IMR-90 (cell line): ENCODE results near the gene MYO9B. TPM values are rescaled to one million over a fixed set of nuclear protein-coding genes. Genes with fewer than 3 reads are reported as not detected.

Source experiments
- ATAC-seq: fragments of 200-7000 bp; cut with Tn5 transposase; 2 replicates; pipeline ENCODE4 v1.9.1; 2020; ENCODE audit warnings: low read depth, mild to moderate bottlenecking, moderate library complexity
- BruUV-seq: library from RNA; stranded (reverse); fragments of 400-500 nt; replicated peaks from 2 replicates; lab custom pipeline; 2021; lab: Mats Ljungman, UMichigan
- CTCF ChIA-PET: fragments of 300-600 bp; formaldehyde crosslinking; extraction: SDS; loops from one replicate; lab custom pipeline; 2021; ENCODE audit warnings: antibody characterized with exemption; lab: Yijun Ruan, JAX
- POLR2A ChIA-PET: fragments of 300-600 bp; sonication (Branson Sonifier 250); formaldehyde crosslinking; loops from one replicate; lab custom pipeline; 2022; ENCODE audit warnings: antibody characterized with exemption; ENCODE audit not compliant: unreplicated experiment; lab: Charles Lee
- DNase-seq: peaks from one replicate; pipeline ENCODE4 v3.0.0; 2013
- H2AFZ ChIP-seq: replicated peaks from 2 replicates; pipeline ENCODE3; 2013; ENCODE audit warnings: low read length, mild to moderate bottlenecking; ENCODE audit not compliant: poor library complexity
- H2AK5ac ChIP-seq: 2 replicates; pipeline ENCODE4 v1.6.1; 2013; ENCODE audit warnings: low read depth, low read length, inconsistent platforms
- H2AK9ac ChIP-seq: replicated peaks from 2 replicates; pipeline ENCODE3; 2013; ENCODE audit warnings: mild to moderate bottlenecking, low read depth, low read length, moderate library complexity; ENCODE audit not compliant: poor library complexity
- H2BK120ac ChIP-seq: 2 replicates; pipeline ENCODE4 v1.6.1; 2013; ENCODE audit warnings: low read depth, low read length, inconsistent platforms
- H2BK15ac ChIP-seq: 3 replicates; pipeline ENCODE4 v1.6.1; 2013; ENCODE audit warnings: low read depth, low read length, inconsistent platforms
- H2BK20ac ChIP-seq: 2 replicates; pipeline ENCODE4 v1.6.1; 2013; ENCODE audit warnings: low read depth, mild to moderate bottlenecking, inconsistent platforms, low read length, moderate library complexity
- H2BK5ac ChIP-seq: 2 replicates; pipeline ENCODE4 v1.6.1; 2013; ENCODE audit warnings: mild to moderate bottlenecking, low read depth, low read length, inconsistent platforms; ENCODE audit not compliant: poor library complexity, severe bottlenecking
- H3K14ac ChIP-seq: replicated peaks from 2 replicates; pipeline ENCODE4 v1.6.1; 2013; ENCODE audit warnings: low read depth, low read length, inconsistent platforms
- H3K18ac ChIP-seq: 2 replicates; pipeline ENCODE4 v1.6.1; 2013; ENCODE audit warnings: low read depth, low read length, control low read depth
- H3K23ac ChIP-seq: 2 replicates; pipeline ENCODE4 v1.6.1; 2013; ENCODE audit warnings: low read depth, low read length, inconsistent platforms
- H3K27ac ChIP-seq: 2 replicates; pipeline ENCODE4 v1.5.1; 2013; ENCODE audit warnings: mild to moderate bottlenecking, control low read depth, low read length; ENCODE audit not compliant: insufficient read depth
- H3K27me3 ChIP-seq: 2 replicates; pipeline ENCODE4 v1.6.1; 2013; ENCODE audit warnings: low read length; ENCODE audit not compliant: control insufficient read depth, insufficient read depth
- H3K36me3 ChIP-seq: 2 replicates; pipeline ENCODE4 v1.6.1; 2013; ENCODE audit warnings: low read length, mixed read lengths; ENCODE audit not compliant: control insufficient read depth, insufficient read depth
- H3K4ac ChIP-seq: 2 replicates; pipeline ENCODE4 v1.6.1; 2013; ENCODE audit warnings: low read depth, low read length, inconsistent platforms
- H3K4me1 ChIP-seq: 2 replicates; pipeline ENCODE4 v1.6.1; 2013; ENCODE audit warnings: low read length, mixed read lengths; ENCODE audit not compliant: control insufficient read depth, insufficient read depth
- H3K4me2 ChIP-seq: 2 replicates; pipeline ENCODE4 v1.6.1; 2013; ENCODE audit warnings: low read depth, mild to moderate bottlenecking, control low read depth, low read length, moderate library complexity
- H3K4me3 ChIP-seq: 2 replicates; pipeline ENCODE4 v1.5.1; 2013; ENCODE audit warnings: low read depth, mild to moderate bottlenecking, control low read depth, low read length, moderate library complexity; ENCODE audit not compliant: insufficient read depth
- H3K56ac ChIP-seq: 2 replicates; pipeline ENCODE4 v1.6.1; 2013; ENCODE audit warnings: low read length, inconsistent platforms; ENCODE audit not compliant: insufficient read depth; ENCODE audit errors: extremely low read depth
- H3K79me1 ChIP-seq, 2 experiments: 2 replicates each; pipeline ENCODE4 v1.6.1; 2013; ENCODE audit warnings: low read length in 2 of 2, inconsistent platforms in 1 of 2, low read depth in 1 of 2
- H3K9ac ChIP-seq: 2 replicates; pipeline ENCODE4 v1.6.1; 2013; ENCODE audit warnings: low read depth, low read length, control low read depth
- H3K9me1 ChIP-seq: 2 replicates; pipeline ENCODE4 v1.6.1; 2013; ENCODE audit warnings: low read length, inconsistent platforms; ENCODE audit not compliant: insufficient read depth
- H3K9me3 ChIP-seq: 2 replicates; pipeline ENCODE4 v1.6.1; 2013; ENCODE audit warnings: low read length; ENCODE audit not compliant: control insufficient read depth, insufficient read depth
- H4K20me1 ChIP-seq: 2 replicates; pipeline ENCODE4 v1.6.1; 2013; ENCODE audit warnings: low read length, inconsistent platforms; ENCODE audit not compliant: insufficient read depth
- H4K5ac ChIP-seq: 2 replicates; pipeline ENCODE4 v1.6.1; 2013; ENCODE audit warnings: mild to moderate bottlenecking, low read depth, low read length, control low read depth
- H4K8ac ChIP-seq, 2 experiments: 2 replicates each; pipeline ENCODE4 v1.6.1; 2013; ENCODE audit warnings: low read depth in 2 of 2, low read length in 2 of 2, control low read depth in 1 of 2, inconsistent platforms in 1 of 2
- H4K91ac ChIP-seq: 2 replicates; pipeline ENCODE4 v1.6.1; 2013; ENCODE audit warnings: low read depth, low read length, inconsistent platforms; ENCODE audit not compliant: insufficient read depth
- BHLHE40 ChIP-seq: fragments of 150-350 bp; IDR thresholded peaks from 2 replicates; pipeline ENCODE4 v1.6.1; 2016; ENCODE audit warnings: mild to moderate bottlenecking, low read depth, low read length
- CEBPB ChIP-seq: IDR thresholded peaks from 2 replicates; pipeline ENCODE4 v1.6.1; 2012; ENCODE audit warnings: low read depth, low read length, improper control_type of control experiment
- CHD1 ChIP-seq: IDR thresholded peaks from 2 replicates; pipeline ENCODE4 v1.6.1; 2012; ENCODE audit warnings: low read depth, low read length, improper control_type of control experiment
- FOS ChIP-seq: fragments of 150-350 bp; IDR thresholded peaks from 2 replicates; pipeline ENCODE4 v1.6.1; 2016; ENCODE audit warnings: low read depth, low read length
- MAFK ChIP-seq: IDR thresholded peaks from 2 replicates; pipeline ENCODE4 v1.6.1; 2012; ENCODE audit warnings: low read depth, low read length, improper control_type of control experiment
- MAZ ChIP-seq: IDR thresholded peaks from 2 replicates; pipeline ENCODE4 v1.6.1; 2012; ENCODE audit warnings: low read depth, mild to moderate bottlenecking, low read length, improper control_type of control experiment, moderate library complexity, borderline replicate concordance
- MXI1 ChIP-seq: IDR thresholded peaks from 2 replicates; pipeline ENCODE4 v1.6.1; 2012; ENCODE audit warnings: low read depth, mild to moderate bottlenecking, low read length, moderate library complexity, borderline replicate concordance
- NFE2L2 ChIP-seq: fragments of 150-350 bp; IDR thresholded peaks from 2 replicates; pipeline ENCODE4 v1.6.1; 2016; ENCODE audit warnings: low read depth, mild to moderate bottlenecking, low read length
- POLR2A ChIP-seq: IDR thresholded peaks from 2 replicates; pipeline ENCODE4 v1.6.1; 2012; ENCODE audit warnings: mild to moderate bottlenecking, low read depth, low read length
- RAD21 ChIP-seq: IDR thresholded peaks from 2 replicates; pipeline ENCODE4 v1.6.1; 2012; ENCODE audit warnings: low read length, improper control_type of control experiment
- RCOR1 ChIP-seq: IDR thresholded peaks from 2 replicates; pipeline ENCODE4 v1.6.1; 2012; ENCODE audit warnings: mild to moderate bottlenecking, low read length, improper control_type of control experiment; ENCODE audit not compliant: insufficient replicate concordance
- RFX5 ChIP-seq: IDR thresholded peaks from 2 replicates; pipeline ENCODE4 v1.8.0; 2012; ENCODE audit warnings: low read depth, mild to moderate bottlenecking, low read length, moderate library complexity
- SMC3 ChIP-seq: fragments of 150-350 bp; IDR thresholded peaks from 2 replicates; pipeline ENCODE4 v1.6.1; 2016; ENCODE audit warnings: low read depth, mild to moderate bottlenecking, antibody characterized with exemption, low read length, moderate library complexity
- WGBS, 2 experiments: methylation state at CpG; one replicate each; pipeline versions ENCODE4 v1.1.5 to v1.1.7; 2013; ENCODE audit warnings: missing lambda C conversion rate in 2 of 2; ENCODE audit not compliant: insufficient read length in 1 of 2; ENCODE audit errors: extremely low coverage in 2 of 2; 5-methylcytosine and 5-hydroxymethylcytosine counted together
- dilution Hi-C: fragments of 300-500 bp; cut with HindIII; formaldehyde crosslinking; loops from one replicate; pipeline ENCODE4 v1.14.3; 2018; ENCODE audit warnings: low sequenced_read_pairs; ENCODE audit not compliant: unreplicated experiment
- in situ Hi-C: fragments of 300-500 bp; cut with MboI; formaldehyde crosslinking; loops from 3 replicates; pipeline ENCODE4 v1.14.3; 2019; ENCODE audit warnings: low sequenced_read_pairs, inconsistent platforms, mixed read lengths
- intact Hi-C: fragments of 100-400 bp; cut with micrococcal nuclease; formaldehyde crosslinking; loops from 2 replicates; pipeline ENCODE4 v1.10.0; 2022
- polyA plus RNA-seq, 3 experiments: library from polyadenylated mRNA; depleted of rRNA; stranded (reverse); fragments of >200 nt; gene quantifications; 2 replicates each; pipeline ENCODE4 v1.2.3, GENCODE V29; 2012; ENCODE audit warnings: low replicate concordance in 1 of 3
- total RNA-seq: library from RNA; depleted of rRNA; stranded (reverse); fragments of >200 nt; gene quantifications from 2 replicates; pipeline ENCODE4 v1.2.3, GENCODE V29; 2012
- TF ChIP-seq, protein P1 (sequence below): fragments of 150-350 bp; IDR thresholded peaks from 2 replicates; pipeline ENCODE4 v1.6.1; 2016; ENCODE audit warnings: low read depth, mild to moderate bottlenecking, low read length, moderate library complexity, borderline replicate concordance
- TF ChIP-seq, protein P2 (sequence below): conservative IDR thresholded peaks from 2 replicates; pipeline ENCODE4 v1.5.1; 2012; ENCODE audit warnings: mild to moderate bottlenecking, low read depth, low read length, improper control_type of control experiment
- TF ChIP-seq, protein P3 (sequence below): fragments of 150-350 bp; IDR thresholded peaks from 2 replicates; pipeline ENCODE4 v1.6.1; 2017; ENCODE audit warnings: mild to moderate bottlenecking, antibody characterized with exemption, low read length, low read depth

The MYO9B gene
- total and polyA plus RNA-seq, 2 of the 4 experiments (the other 2 are of a cell fraction) = 61.8 to 77.8 TPM

DNA sequence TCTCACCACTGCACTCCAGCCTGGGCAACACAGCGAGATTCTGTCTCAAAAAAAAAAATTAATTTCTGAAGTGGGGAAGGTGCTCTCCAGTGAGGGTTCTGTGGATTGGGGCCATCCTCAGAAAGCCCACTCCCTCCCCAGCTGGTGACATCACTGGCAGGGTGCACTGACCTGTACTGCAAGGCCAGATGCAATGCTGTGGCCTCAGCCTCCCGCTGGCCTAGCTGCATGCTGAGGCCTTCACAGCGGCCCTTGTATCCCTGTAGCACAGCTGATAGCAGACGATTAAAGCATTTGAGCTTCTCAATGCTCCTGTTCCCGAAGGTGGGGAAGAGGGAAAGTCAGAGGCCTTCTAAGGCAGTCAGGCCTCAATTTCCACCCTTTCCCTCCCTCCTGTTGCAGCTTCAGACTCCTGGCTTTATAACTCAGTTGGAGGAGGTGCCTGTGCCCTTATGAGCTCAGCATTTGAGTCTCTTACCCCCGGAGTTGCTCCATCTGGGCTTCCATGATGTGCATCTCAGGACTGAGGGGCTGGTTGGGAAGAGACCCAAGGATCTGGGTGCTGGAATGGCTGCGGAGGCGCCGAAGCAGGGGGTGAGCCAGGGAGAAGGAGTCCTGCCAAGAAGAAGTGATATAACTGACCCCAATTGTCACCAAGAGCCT lies 183.7 kb downstream of the MYO9B start:
- CTCF ChIA-PET = interaction anchor here (0.6 kb wide), 1 partner anchor 208 kb away, joined by 3 read pairs; no protein-coding TSS in a partner anchor
- H2AK9ac ChIP-seq = no peak overlapping the region
- H3K27ac ChIP-seq = no peak overlapping the region
- H3K9me1 ChIP-seq = peaks cover 4% of the 10 kb centered on the region
- H2AK5ac ChIP-seq = no peak overlapping the region
- ATAC-seq (no peak), DNase-seq (no peak)
- no peaks in the 10 kb centered on the region for H3K4me1 ChIP-seq
- no peaks in the 10 kb centered on the region for H3K36me3 ChIP-seq
- no peak overlapping the region for H3K9ac ChIP-seq
- no peak overlapping the region for H4K8ac ChIP-seq
- H3K9me3 ChIP-seq = peaks cover 10% of the 10 kb centered on the region
- H3K27me3 ChIP-seq = no peaks in the 10 kb centered on the region; the same call in 1 of the 2 replicates
- H3K4me2 ChIP-seq = no peak overlapping the region
- H2BK120ac ChIP-seq = no peak overlapping the region
- intact Hi-C loops = no loop called here
- TF ChIP-seq RCOR1 (no peak), SMC3 (no peak), RAD21 (no peak), MXI1 (no peak), CHD1 (no peak), MAZ (no peak), POLR2A (no peak), BHLHE40 (no peak), NFE2L2 (no peak), FOS (no peak), CEBPB (no peak), MAFK (no peak), RFX5 (no peak)
- TF ChIP-seq, protein P1, sequence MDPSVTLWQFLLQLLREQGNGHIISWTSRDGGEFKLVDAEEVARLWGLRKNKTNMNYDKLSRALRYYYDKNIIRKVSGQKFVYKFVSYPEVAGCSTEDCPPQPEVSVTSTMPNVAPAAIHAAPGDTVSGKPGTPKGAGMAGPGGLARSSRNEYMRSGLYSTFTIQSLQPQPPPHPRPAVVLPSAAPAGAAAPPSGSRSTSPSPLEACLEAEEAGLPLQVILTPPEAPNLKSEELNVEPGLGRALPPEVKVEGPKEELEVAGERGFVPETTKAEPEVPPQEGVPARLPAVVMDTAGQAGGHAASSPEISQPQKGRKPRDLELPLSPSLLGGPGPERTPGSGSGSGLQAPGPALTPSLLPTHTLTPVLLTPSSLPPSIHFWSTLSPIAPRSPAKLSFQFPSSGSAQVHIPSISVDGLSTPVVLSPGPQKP = no peak
- TF ChIP-seq, protein P2, sequence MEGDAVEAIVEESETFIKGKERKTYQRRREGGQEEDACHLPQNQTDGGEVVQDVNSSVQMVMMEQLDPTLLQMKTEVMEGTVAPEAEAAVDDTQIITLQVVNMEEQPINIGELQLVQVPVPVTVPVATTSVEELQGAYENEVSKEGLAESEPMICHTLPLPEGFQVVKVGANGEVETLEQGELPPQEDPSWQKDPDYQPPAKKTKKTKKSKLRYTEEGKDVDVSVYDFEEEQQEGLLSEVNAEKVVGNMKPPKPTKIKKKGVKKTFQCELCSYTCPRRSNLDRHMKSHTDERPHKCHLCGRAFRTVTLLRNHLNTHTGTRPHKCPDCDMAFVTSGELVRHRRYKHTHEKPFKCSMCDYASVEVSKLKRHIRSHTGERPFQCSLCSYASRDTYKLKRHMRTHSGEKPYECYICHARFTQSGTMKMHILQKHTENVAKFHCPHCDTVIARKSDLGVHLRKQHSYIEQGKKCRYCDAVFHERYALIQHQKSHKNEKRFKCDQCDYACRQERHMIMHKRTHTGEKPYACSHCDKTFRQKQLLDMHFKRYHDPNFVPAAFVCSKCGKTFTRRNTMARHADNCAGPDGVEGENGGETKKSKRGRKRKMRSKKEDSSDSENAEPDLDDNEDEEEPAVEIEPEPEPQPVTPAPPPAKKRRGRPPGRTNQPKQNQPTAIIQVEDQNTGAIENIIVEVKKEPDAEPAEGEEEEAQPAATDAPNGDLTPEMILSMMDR = no peak
- TF ChIP-seq, protein P3, sequence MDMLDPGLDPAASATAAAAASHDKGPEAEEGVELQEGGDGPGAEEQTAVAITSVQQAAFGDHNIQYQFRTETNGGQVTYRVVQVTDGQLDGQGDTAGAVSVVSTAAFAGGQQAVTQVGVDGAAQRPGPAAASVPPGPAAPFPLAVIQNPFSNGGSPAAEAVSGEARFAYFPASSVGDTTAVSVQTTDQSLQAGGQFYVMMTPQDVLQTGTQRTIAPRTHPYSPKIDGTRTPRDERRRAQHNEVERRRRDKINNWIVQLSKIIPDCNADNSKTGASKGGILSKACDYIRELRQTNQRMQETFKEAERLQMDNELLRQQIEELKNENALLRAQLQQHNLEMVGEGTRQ = no peak
- POLR2A ChIA-PET = no interaction called here
- H4K20me1 ChIP-seq = 0 out of 2 replicates have a peak, but pooled peaks cover 4% of the 10 kb centered on the region
- H2AFZ ChIP-seq = no peak overlapping the region
- WGBS, 2 experiments = 60% methylated on average over 1 of the region's 9 CpGs; no CpG with 5 or more reads in 1 of the 2 experiments
- no TSS peak for BruUV-seq
- H3K4ac ChIP-seq = no peak overlapping the region
- H4K91ac ChIP-seq = no peak overlapping the region
- H4K5ac ChIP-seq = no peak overlapping the region
- no peak overlapping the region for H3K14ac ChIP-seq
- no peak overlapping the region for H3K23ac ChIP-seq
- H2BK15ac ChIP-seq = no peak overlapping the region
- no peak overlapping the region for H3K4me3 ChIP-seq
- H3K18ac ChIP-seq = no peak overlapping the region
- dilution Hi-C loops = no loop called here
- in situ Hi-C loops = no loop called here
- H2BK20ac ChIP-seq = no peak overlapping the region
- no peaks in the 10 kb centered on the region; a peak in 1 of 4 replicates for H3K79me1 ChIP-seq
- H2BK5ac ChIP-seq = no peak overlapping the region
- H3K56ac ChIP-seq = no peak overlapping the region
